A673 (cell line): ENCODE results near the gene GARIN1A. TPM values are rescaled to one million over a fixed set of nuclear protein-coding genes. Genes with fewer than 3 reads are reported as not detected.

ENCODE experiments used
- BruUV-seq: library from RNA; stranded (reverse); fragments of 400-500 nt; replicated peaks from 2 replicates; lab custom pipeline; 2021; lab: Mats Ljungman, UMichigan
- CTCF ChIA-PET: fragments of 300-600 bp; sonication (Branson Sonifier 250); formaldehyde crosslinking; loops from one replicate; lab custom pipeline; 2022; ENCODE audit warnings: antibody characterized with exemption; lab: Charles Lee
- POLR2A ChIA-PET: fragments of 300-600 bp; sonication (Branson Sonifier 250); formaldehyde crosslinking; loops from one replicate; lab custom pipeline; 2022; ENCODE audit warnings: antibody characterized with exemption; ENCODE audit not compliant: low non-redundant PET; lab: Charles Lee
- DNase-seq: peaks from one replicate; pipeline ENCODE4 v3.0.0-alpha.2; 2015; ENCODE audit warnings: low spot score
- H3K27ac ChIP-seq: fragments of 200-600 bp; sonication (generic); 2 replicates; pipeline ENCODE4 v1.5.1; 2016; ENCODE audit warnings: mixed run types, low read depth, mild to moderate bottlenecking, mixed read lengths, antibody characterized with exemption, low read length; ENCODE audit not compliant: poor library complexity, severe bottlenecking
- H3K27me3 ChIP-seq: fragments of 200-600 bp; sonication (generic); replicated peaks from 2 replicates; pipeline ENCODE4 v1.6.1; 2017; ENCODE audit warnings: mixed run types, low read depth, mild to moderate bottlenecking, mixed read lengths, antibody characterized with exemption, low read length; ENCODE audit not compliant: insufficient read depth, poor library complexity
- H3K36me3 ChIP-seq: fragments of 200-600 bp; sonication (generic); 2 replicates; pipeline ENCODE4 v1.6.1; 2016; ENCODE audit warnings: mixed run types, mild to moderate bottlenecking, mixed read lengths, antibody characterized with exemption, low read length; ENCODE audit not compliant: insufficient read depth, poor library complexity, severe bottlenecking
- H3K4me1 ChIP-seq: fragments of 200-600 bp; sonication (generic); 2 replicates; pipeline ENCODE4 v1.6.1; 2017; ENCODE audit warnings: mixed run types, mild to moderate bottlenecking, mixed read lengths, antibody characterized with exemption, low read length; ENCODE audit not compliant: insufficient read depth, poor library complexity, severe bottlenecking
- H3K4me3 ChIP-seq: fragments of 200-600 bp; sonication (generic); 2 replicates; pipeline ENCODE4 v1.5.1; 2016; ENCODE audit warnings: low read depth, mixed run types, mild to moderate bottlenecking, mixed read lengths, low read length; ENCODE audit not compliant: poor library complexity, severe bottlenecking
- H3K9me3 ChIP-seq: fragments of 200-600 bp; sonication (generic); 2 replicates; pipeline ENCODE4 v1.6.1; 2016; ENCODE audit warnings: mixed run types, low read depth, mild to moderate bottlenecking, mixed read lengths, antibody characterized with exemption, low read length; ENCODE audit not compliant: poor library complexity, severe bottlenecking
- CTCF ChIP-seq: fragments of 300-800, 200-600 bp; sonication (generic); conservative IDR thresholded peaks from 2 replicates; pipeline ENCODE4 v1.5.1; 2017; ENCODE audit warnings: low read depth, mild to moderate bottlenecking, antibody characterized with exemption, low read length, moderate library complexity, mixed read lengths
- EZH2 ChIP-seq: fragments of 200-600 bp; sonication (generic); IDR thresholded peaks from 2 replicates; pipeline ENCODE4 v1.6.1; 2017; ENCODE audit warnings: borderline replicate concordance, low read depth, mild to moderate bottlenecking, mixed read lengths, antibody characterized with exemption, low read length; ENCODE audit not compliant: poor library complexity, severe bottlenecking
- intact Hi-C: fragments of 100-400 bp; cut with micrococcal nuclease; formaldehyde crosslinking; loops from one replicate; pipeline ENCODE4 v1.10.0; 2022; ENCODE audit not compliant: unreplicated experiment
- total RNA-seq: library from RNA; stranded (reverse); gene quantifications from 2 replicates; pipeline ENCODE4 v1.2.3, GENCODE V29; 2021

GARIN1A gene
- total RNA-seq, 1 experiment from 2014 or later = 1.8 TPM

GRCh38 chr7:128697302-128697905, 25.3 kb downstream of the GARIN1A start:
- peaks cover 4% of the 10 kb centered on the region for H3K27me3 ChIP-seq
- H3K9me3 ChIP-seq = no peaks in the 10 kb centered on the region
- TF ChIP-seq EZH2 (no peak), CTCF (peak; percentile 56)
- H3K36me3 ChIP-seq = no peaks in the 10 kb centered on the region
- no TSS peak for BruUV-seq
- intact Hi-C loops = no loop called here
- H3K4me3 ChIP-seq = peak overlapping the region; percentile 49
- no peak overlapping the region for H3K27ac ChIP-seq
- peak; percentile 78 for DNase-seq
- peaks cover 5% of the 10 kb centered on the region for H3K4me1 ChIP-seq
- ChIA-PET POLR2A (no interaction called here), CTCF (interaction anchor here (0.6 kb wide), 1 partner anchor 13 kb away, joined by 6 read pairs; no protein-coding TSS in a partner anchor)

- BruUV-seq = no TSS peak
- POLR2A ChIA-PET = no interaction called here
- intact Hi-C loops = no loop called here
- TF ChIP-seq EZH2 = no peak
- TF ChIP-seq CTCF = no peak
- no peaks in the 10 kb centered on the region for H3K36me3 ChIP-seq
- CTCF ChIA-PET = no interaction called here
- no peak overlapping the region for H3K27ac ChIP-seq
- peaks cover 4% of the 10 kb centered on the region for H3K27me3 ChIP-seq
- no peak for DNase-seq
- no peaks in the 10 kb centered on the region for H3K9me3 ChIP-seq
- H3K4me3 ChIP-seq = no peak overlapping the region
- H3K4me1 ChIP-seq = no peaks in the 10 kb centered on the region
These were observed 27.2 kb downstream of the GARIN1A start for GRCh38 chr7:128699196-128699712.

GRCh38 chr7:128699895-128700294, 27.8 kb downstream of the GARIN1A start:
- Histone ChIP-seq H3K27me3 (peaks cover 4% of the 10 kb centered on the region), H3K4me1 (no peaks in the 10 kb centered on the region), H3K4me3 (no peak overlapping the region), H3K27ac (no peak overlapping the region), H3K36me3 (no peaks in the 10 kb centered on the region), H3K9me3 (no peaks in the 10 kb centered on the region)
- intact Hi-C loops = no loop called here
- ChIA-PET POLR2A (interaction anchor here (0.6 to 0.7 kb wide), 2 partner anchors 9 to 26 kb away, joined by 4 to 10 read pairs; no protein-coding TSS in a partner anchor), CTCF (no interaction called here)
- BruUV-seq = no TSS peak
- TF ChIP-seq EZH2 (no peak), CTCF (no peak)
- no peak for DNase-seq
